Activated CD4-positive, CD25-positive, alpha-beta regulatory T cell treated with anti-CD3 and anti-CD28 coated beads, Interleukin-2, amount 50 U/mL, for 16 hours (primary cell): ENCODE measurements around the gene NPIPA3.
"Not testable (repeated sequence)": the region's sequence is repeated elsewhere in the genome, so short reads cannot be mapped to it uniquely, and the experiment has no call there.

Experiments
- DNase-seq: peaks from one replicate; pipeline ENCODE4 v3.0.0-alpha.2; 2020; ENCODE audit warnings: low read depth, low spot score

Gene NPIPA3

DNA sequence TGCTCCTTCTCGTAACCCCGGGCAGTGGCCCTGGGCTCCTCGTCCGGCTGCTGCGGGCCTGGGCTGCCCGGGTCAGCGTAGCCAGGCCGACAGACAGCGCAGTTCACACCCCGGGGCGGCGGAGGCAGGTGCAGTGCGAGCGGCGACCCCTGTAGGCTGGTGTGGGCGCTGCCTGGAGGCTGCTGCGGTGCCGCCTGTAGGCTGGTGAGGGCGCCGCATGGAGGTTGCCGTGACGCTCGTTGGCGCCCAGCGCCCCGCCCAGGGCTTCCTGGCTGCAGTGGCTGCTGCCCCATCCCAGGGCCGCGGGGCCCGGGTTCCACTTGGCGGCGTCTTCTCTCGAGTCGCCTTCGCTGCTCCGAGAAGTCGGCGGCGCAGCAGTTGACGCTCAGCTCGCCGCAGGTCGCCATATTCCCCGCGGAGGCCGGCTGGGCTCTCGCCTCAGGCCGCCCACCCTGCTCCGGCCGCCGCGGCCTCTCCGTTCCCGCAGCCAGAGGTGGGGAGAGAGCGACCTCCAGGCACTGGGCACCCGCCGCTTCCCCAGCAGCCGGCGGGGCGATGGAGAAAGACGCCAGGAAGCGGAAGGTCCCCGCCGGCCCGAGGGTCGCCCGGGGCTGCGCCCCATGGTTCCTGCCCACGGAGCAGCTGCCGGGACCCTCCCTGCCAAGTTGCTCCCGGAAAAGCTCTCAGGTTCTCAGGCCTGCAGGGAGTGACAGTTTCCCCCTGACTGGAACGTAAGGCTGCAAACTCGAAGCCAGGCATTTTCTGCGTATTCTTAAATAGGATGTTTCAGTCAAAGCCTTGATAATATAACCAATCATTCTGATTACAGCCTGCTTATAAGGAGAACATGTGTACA is 39.3 kb downstream of the NPIPA3 start, which contains the start of gene NPIPA2:
TSS of gene NPIPA2 (plus strand) at position 261 of the 856 bp plus-strand sequence. CDS start 5,533 bp downstream, outside the sequence.
- not testable (repeated sequence) for DNase-seq

- not testable (repeated sequence) for DNase-seq
Measured at GRCh38 chr16:14773654-14774053, 70.4 kb downstream of the NPIPA3 start.

- not testable (repeated sequence) for DNase-seq
Measured at GRCh38 chr16:14775624-14776023, 72.4 kb downstream of the NPIPA3 start.
